SK-N-MC (cell line): Measurements from ENCODE around the gene TSPAN2.

Experiments used
- EZH2 ChIP-seq: fragments of 200-600 bp; sonication (generic); IDR thresholded peaks from one replicate; pipeline ENCODE4 v1.6.1; 2017; ENCODE audit warnings: antibody characterized with exemption
- FOXP2 ChIP-seq: optimal IDR thresholded peaks from 2 replicates; pipeline ENCODE3; 2011; ENCODE audit warnings: mild to moderate bottlenecking, moderate library complexity; ENCODE audit not compliant: insufficient read depth; ENCODE audit errors: extremely low read length, control extremely low read depth
- POLR2AphosphoS5 ChIP-seq: IDR thresholded peaks from 2 replicates; pipeline ENCODE4 v1.6.1; 2012; ENCODE audit warnings: mild to moderate bottlenecking, low read depth, low read length, borderline replicate concordance

DNA sequence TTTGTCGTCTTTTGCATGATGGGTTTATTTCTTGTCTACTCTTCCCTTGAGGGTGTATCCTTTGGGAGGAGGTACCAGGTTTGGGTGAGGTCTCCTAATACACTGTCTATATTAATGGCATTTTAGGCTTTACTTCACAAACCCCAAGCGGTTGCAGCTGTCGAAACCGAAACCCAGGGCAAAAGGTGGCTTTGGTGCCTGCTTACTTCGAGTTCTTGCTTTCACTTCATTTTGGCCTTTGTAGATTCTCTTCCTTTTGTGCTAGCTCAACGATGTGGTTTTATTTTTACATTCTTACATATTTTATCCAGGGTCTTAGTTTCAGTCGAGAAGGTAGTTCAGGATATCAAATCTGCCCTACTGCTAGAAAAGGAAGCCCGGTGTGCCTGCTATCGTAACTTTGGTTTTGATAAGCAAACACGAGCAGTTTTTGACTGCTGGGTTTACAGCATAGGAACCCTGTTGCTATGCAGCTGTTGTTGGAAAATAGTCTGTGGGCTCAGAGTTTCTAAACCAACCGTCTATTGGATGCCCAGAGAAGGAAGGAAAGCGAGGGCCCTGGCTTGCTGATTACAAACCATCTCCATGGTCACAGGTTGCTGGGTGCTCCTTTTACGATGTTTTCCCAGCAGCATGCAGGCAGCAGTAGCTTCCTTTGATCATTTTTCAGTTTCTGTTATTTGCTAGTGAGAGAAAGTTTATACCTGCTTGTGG, 9.8 kb upstream of the TSPAN2 start:
- TF ChIP-seq POLR2AphosphoS5 (no peak), EZH2 (no peak), FOXP2 (no peak)
